SK-N-SH (cell line): ENCODE results near the gene SCARB2. TPM values are rescaled to one million over a fixed set of nuclear protein-coding genes. Genes with fewer than 3 reads are reported as not detected.

ENCODE experiments used
- CTCF ChIA-PET: fragments of 300-600, 350-600 bp; formaldehyde crosslinking; extraction: SDS; loops from one replicate; lab custom pipeline; 2021; lab: Yijun Ruan, JAX
- POLR2A ChIA-PET: fragments of 350-600 bp; sonication (Branson Sonifier 250); formaldehyde crosslinking; extraction: SDS; loops from one replicate; lab custom pipeline; 2020; ENCODE audit warnings: antibody characterized with exemption, inconsistent platforms; lab: Yijun Ruan, JAX
- DNase-seq: peaks from one replicate; pipeline ENCODE4 v3.0.0; 2012
- H2AFZ ChIP-seq: fragments of 200-600 bp; sonication (generic); 2 replicates; pipeline ENCODE4 v1.8.1; 2016; ENCODE audit warnings: antibody characterized with exemption, mild to moderate bottlenecking, low read depth
- H3F3A ChIP-seq: fragments of 200-600 bp; sonication (generic); replicated peaks from 2 replicates; pipeline ENCODE3; 2016; ENCODE audit warnings: antibody characterized with exemption, mild to moderate bottlenecking; ENCODE audit not compliant: insufficient read depth
- H3K27ac ChIP-seq, 2 experiments: fragments of 200-500 bp in 1 of 2; fragments of 200-600 bp in 1 of 2; sonication (Bioruptor generic) in 1 of 2; sonication (generic), shearing (Covaris generic) in 1 of 2; 2 replicates each; pipeline versions ENCODE4 v1.5.1 to v1.6.1; 2014 to 2016; ENCODE audit warnings: low read depth in 2 of 2, inconsistent platforms in 1 of 2, low read length in 1 of 2, mild to moderate bottlenecking in 1 of 2, mixed read lengths in 1 of 2
- H3K27me3 ChIP-seq: fragments of 200-600 bp; sonication (generic), shearing (Covaris generic); 2 replicates; pipeline ENCODE4 v1.6.1; 2016; ENCODE audit warnings: mixed run types; ENCODE audit not compliant: insufficient read depth
- H3K36me3 ChIP-seq, 2 experiments: fragments of 200-500 bp in 1 of 2; fragments of 200-600 bp in 1 of 2; sonication (Bioruptor generic) in 1 of 2; sonication (generic) in 1 of 2; replicated peaks in 1 of 2; 2 replicates each; pipeline versions ENCODE3 to v1.5.1; 2014 to 2016; ENCODE audit warnings: low read length in 1 of 2, mild to moderate bottlenecking in 1 of 2; ENCODE audit not compliant: insufficient read depth in 2 of 2, control insufficient read depth in 1 of 2
- H3K4me1 ChIP-seq, 2 experiments: fragments of 200-500 bp in 1 of 2; fragments of 200-600 bp in 1 of 2; sonication (Bioruptor generic) in 1 of 2; sonication (generic), shearing (Covaris generic) in 1 of 2; 2 replicates each; pipeline versions ENCODE4 v1.5.1 to v1.6.1; 2014 to 2016; ENCODE audit warnings: low read depth in 1 of 2, low read length in 1 of 2, mixed run types in 1 of 2; ENCODE audit not compliant: insufficient read depth in 2 of 2, control insufficient read depth in 1 of 2
- H3K4me2 ChIP-seq: fragments of 200-600 bp; sonication (generic), shearing (Covaris generic); 2 replicates; pipeline ENCODE4 v1.6.1; 2017; ENCODE audit warnings: mixed run types
- H3K4me3 ChIP-seq, 2 experiments: fragments of 200-500 bp in 1 of 2; fragments of 200-600 bp in 1 of 2; sonication (Bioruptor generic) in 1 of 2; sonication (generic), shearing (Covaris generic) in 1 of 2; 2 replicates each; pipeline versions ENCODE4 v1.5.1 to v1.8.1; 2014 to 2016; ENCODE audit warnings: low read depth in 2 of 2, inconsistent platforms in 1 of 2, low read length in 1 of 2, mild to moderate bottlenecking in 1 of 2, mixed read lengths in 1 of 2, moderate library complexity in 1 of 2
- H3K79me2 ChIP-seq: fragments of 200-600 bp; sonication (generic); 2 replicates; pipeline ENCODE4 v1.8.1; 2017; ENCODE audit warnings: mild to moderate bottlenecking; ENCODE audit not compliant: insufficient read depth
- H3K9ac ChIP-seq: fragments of 200-600 bp; sonication (generic); 2 replicates; pipeline ENCODE4 v1.6.1; 2017; ENCODE audit warnings: mixed run types
- H3K9me2 ChIP-seq: fragments of 200-600 bp; sonication (generic); 2 replicates; pipeline ENCODE4 v1.6.1; 2017; ENCODE audit warnings: mixed run types
- H3K9me3 ChIP-seq: fragments of 200-600 bp; sonication (generic); 2 replicates; pipeline ENCODE4 v1.6.1; 2017; ENCODE audit warnings: mixed run types, mild to moderate bottlenecking, moderate library complexity
- H4K20me1 ChIP-seq: fragments of 200-600 bp; sonication (generic); 2 replicates; pipeline ENCODE4 v1.6.1; 2017; ENCODE audit warnings: mild to moderate bottlenecking, mixed run types; ENCODE audit not compliant: insufficient read depth
- FOSL2 ChIP-seq: IDR thresholded peaks from 2 replicates; pipeline ENCODE4 v1.4.0; 2012; ENCODE audit warnings: low read depth, mild to moderate bottlenecking, moderate library complexity, borderline replicate concordance
- FOXJ3 ChIP-seq: sonication (generic); formaldehyde crosslinking; IDR thresholded peaks from 2 replicates; pipeline ENCODE4 v1.5.1; 2020; ENCODE audit warnings: mild to moderate bottlenecking, missing genetic modification reagents
- FOXM1 ChIP-seq: IDR thresholded peaks from 2 replicates; pipeline ENCODE4 v1.4.0; 2012; ENCODE audit warnings: low read depth, mild to moderate bottlenecking
- MEF2A ChIP-seq: IDR thresholded peaks from 2 replicates; pipeline ENCODE4 v1.4.0; 2012; ENCODE audit warnings: low read depth, borderline replicate concordance
- MXI1 ChIP-seq: IDR thresholded peaks from 2 replicates; pipeline ENCODE4 v1.6.1; 2012; ENCODE audit warnings: mild to moderate bottlenecking, low read depth, low read length, improper control_type of control experiment
- NRF1 ChIP-seq: IDR thresholded peaks from 2 replicates; pipeline ENCODE4 v1.6.1; 2012; ENCODE audit warnings: low read depth, mild to moderate bottlenecking, low read length
- POLR2AphosphoS5 ChIP-seq: IDR thresholded peaks from 2 replicates; pipeline ENCODE4 v1.6.1; 2012; ENCODE audit warnings: low read depth, low read length
- RFX5 ChIP-seq: IDR thresholded peaks from 2 replicates; pipeline ENCODE4 v1.6.1; 2012; ENCODE audit warnings: mild to moderate bottlenecking, improper control_type of control experiment, low read length
- RXRA ChIP-seq: IDR thresholded peaks from 2 replicates; pipeline ENCODE4 v1.4.0; 2012; ENCODE audit warnings: low read depth, mild to moderate bottlenecking, borderline replicate concordance
- SIN3A ChIP-seq: IDR thresholded peaks from 2 replicates; pipeline ENCODE4 v1.6.1; 2012; ENCODE audit warnings: low read depth, mild to moderate bottlenecking, low read length, moderate library complexity, borderline replicate concordance
- TAF1 ChIP-seq: IDR thresholded peaks from 2 replicates; pipeline ENCODE4 v1.6.1; 2012; ENCODE audit warnings: low read depth, mild to moderate bottlenecking, low read length, moderate library complexity, borderline replicate concordance
- TEAD4 ChIP-seq: IDR thresholded peaks from 2 replicates; pipeline ENCODE4 v1.4.0; 2012; ENCODE audit warnings: mild to moderate bottlenecking, borderline replicate concordance; ENCODE audit not compliant: insufficient read depth
- USF2 ChIP-seq: fragments of 150-350 bp; IDR thresholded peaks from 2 replicates; pipeline ENCODE4 v1.6.1; 2017; ENCODE audit warnings: antibody characterized with exemption, low read length, low read depth, borderline replicate concordance
- YY1 ChIP-seq: IDR thresholded peaks from 2 replicates; pipeline ENCODE4 v1.4.0; 2012; ENCODE audit warnings: low read depth, mild to moderate bottlenecking
- ZBTB33 ChIP-seq: IDR thresholded peaks from 2 replicates; pipeline ENCODE4 v1.4.0; 2012; ENCODE audit warnings: low read depth, borderline replicate concordance
- WGBS: methylation state at CpG from one replicate; pipeline ENCODE4 v1.1.6; 2017; ENCODE audit warnings: low lambda C conversion rate; 5-methylcytosine and 5-hydroxymethylcytosine counted together
- polyA plus RNA-seq, 3 experiments: library from polyadenylated mRNA; depleted of rRNA; stranded (reverse); fragments of >200 nt; gene quantifications; 2 replicates each; pipeline ENCODE4 v1.2.3, GENCODE V29; 2012
- TF ChIP-seq, protein P1 (sequence below): IDR thresholded peaks from 2 replicates; pipeline ENCODE4 v1.6.1; 2012; ENCODE audit warnings: mild to moderate bottlenecking, low read depth, low read length, moderate library complexity
- TF ChIP-seq, protein P2 (sequence below): fragments of 150-350 bp; IDR thresholded peaks from 2 replicates; pipeline ENCODE4 v1.6.1; 2016; ENCODE audit warnings: mild to moderate bottlenecking, low read depth, low read length

Gene SCARB2
- polyA plus RNA-seq, 1 of the 3 experiments (the other 2 are of a cell fraction) = 82.6 TPM

GRCh38 chr4:76219299-76220055 is 5.9 kb upstream of the SCARB2 start:
- no peaks in the 10 kb centered on the region for H3K27me3 ChIP-seq
- H3K9me3 ChIP-seq = no peaks in the 10 kb centered on the region
- TF ChIP-seq, protein P1, sequence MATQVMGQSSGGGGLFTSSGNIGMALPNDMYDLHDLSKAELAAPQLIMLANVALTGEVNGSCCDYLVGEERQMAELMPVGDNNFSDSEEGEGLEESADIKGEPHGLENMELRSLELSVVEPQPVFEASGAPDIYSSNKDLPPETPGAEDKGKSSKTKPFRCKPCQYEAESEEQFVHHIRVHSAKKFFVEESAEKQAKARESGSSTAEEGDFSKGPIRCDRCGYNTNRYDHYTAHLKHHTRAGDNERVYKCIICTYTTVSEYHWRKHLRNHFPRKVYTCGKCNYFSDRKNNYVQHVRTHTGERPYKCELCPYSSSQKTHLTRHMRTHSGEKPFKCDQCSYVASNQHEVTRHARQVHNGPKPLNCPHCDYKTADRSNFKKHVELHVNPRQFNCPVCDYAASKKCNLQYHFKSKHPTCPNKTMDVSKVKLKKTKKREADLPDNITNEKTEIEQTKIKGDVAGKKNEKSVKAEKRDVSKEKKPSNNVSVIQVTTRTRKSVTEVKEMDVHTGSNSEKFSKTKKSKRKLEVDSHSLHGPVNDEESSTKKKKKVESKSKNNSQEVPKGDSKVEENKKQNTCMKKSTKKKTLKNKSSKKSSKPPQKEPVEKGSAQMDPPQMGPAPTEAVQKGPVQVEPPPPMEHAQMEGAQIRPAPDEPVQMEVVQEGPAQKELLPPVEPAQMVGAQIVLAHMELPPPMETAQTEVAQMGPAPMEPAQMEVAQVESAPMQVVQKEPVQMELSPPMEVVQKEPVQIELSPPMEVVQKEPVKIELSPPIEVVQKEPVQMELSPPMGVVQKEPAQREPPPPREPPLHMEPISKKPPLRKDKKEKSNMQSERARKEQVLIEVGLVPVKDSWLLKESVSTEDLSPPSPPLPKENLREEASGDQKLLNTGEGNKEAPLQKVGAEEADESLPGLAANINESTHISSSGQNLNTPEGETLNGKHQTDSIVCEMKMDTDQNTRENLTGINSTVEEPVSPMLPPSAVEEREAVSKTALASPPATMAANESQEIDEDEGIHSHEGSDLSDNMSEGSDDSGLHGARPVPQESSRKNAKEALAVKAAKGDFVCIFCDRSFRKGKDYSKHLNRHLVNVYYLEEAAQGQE = no peak
- no peak for TF ChIP-seq NRF1
- no peak for TF ChIP-seq RXRA
- no peak for TF ChIP-seq FOXM1
- TF ChIP-seq FOSL2 = no peak
- no peak for TF ChIP-seq MEF2A
- no peak for TF ChIP-seq MXI1
- TF ChIP-seq YY1 = no peak
- H2AFZ ChIP-seq = no peak overlapping the region
- ChIA-PET CTCF (interaction anchor here (1.4 kb wide), 1 partner anchor 36 kb away, joined by 3 read pairs; no protein-coding TSS in a partner anchor), POLR2A (no interaction called here)
- no peak overlapping the region for H3K9ac ChIP-seq
- H3K36me3 ChIP-seq = no peaks in the 10 kb centered on the region
- no peak for DNase-seq
- peaks cover under 1 to 8% of the 10 kb centered on the region in 2 experiments; a peak in 2 of 4 replicates for H3K4me1 ChIP-seq
- no peak overlapping the region for H3K4me2 ChIP-seq
- no peak overlapping the region for H3K27ac ChIP-seq
- 56% methylated on average over 7 of the region's 7 CpGs for WGBS
- H3K9me2 ChIP-seq = no peaks in the 10 kb centered on the region
- H3K79me2 ChIP-seq = no peaks in the 10 kb centered on the region
- H3K4me3 ChIP-seq = no peak overlapping the region
- H4K20me1 ChIP-seq = no peaks in the 10 kb centered on the region
- no peaks in the 10 kb centered on the region for H3F3A ChIP-seq

DNA sequence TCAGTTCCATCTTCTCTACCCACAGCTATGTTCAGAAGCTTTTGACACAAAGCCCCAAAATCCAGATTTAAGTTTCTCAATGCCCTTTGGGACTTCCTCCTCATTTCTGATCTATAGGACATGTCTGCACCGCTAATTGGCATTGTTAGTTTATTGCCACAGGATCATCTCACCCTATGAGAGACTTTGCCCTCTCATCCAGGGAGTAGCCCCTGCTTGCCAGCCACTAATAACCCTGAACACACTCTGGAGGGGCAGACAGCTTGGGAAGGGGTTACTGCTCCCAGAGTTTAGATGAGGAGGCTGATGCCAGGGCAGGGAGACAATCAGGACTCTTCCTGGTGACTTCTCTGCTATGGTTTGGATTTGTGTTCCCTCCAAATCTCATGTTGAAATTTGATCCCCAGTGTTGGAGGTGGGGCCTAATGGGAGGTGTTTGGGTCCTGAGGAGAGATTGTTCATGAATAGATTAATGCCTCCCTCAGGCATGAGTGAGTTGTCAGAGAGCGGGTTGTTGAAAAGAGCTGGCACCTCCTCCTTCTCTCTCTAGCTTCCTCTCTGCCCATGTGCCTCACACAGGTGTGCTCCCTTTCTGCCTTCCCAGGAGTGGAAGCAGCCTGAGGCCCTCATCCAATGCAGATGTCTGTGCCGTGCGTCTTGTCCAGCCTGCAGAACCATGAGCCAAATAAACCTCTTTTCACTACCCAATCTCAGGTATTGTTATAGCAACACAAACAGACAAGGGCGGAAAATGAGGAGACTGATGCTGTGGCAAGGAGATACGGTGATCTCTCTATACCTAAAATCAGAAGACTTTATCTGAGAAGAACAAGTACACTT is 3.6 kb upstream of the SCARB2 start:
- Histone ChIP-seq H3F3A (peaks cover 5% of the 10 kb centered on the region), H3K4me3 (no peak overlapping the region), H3K4me2 (no peak overlapping the region), H3K9me2 (no peaks in the 10 kb centered on the region), H3K9me3 (no peaks in the 10 kb centered on the region), H3K27me3 (no peaks in the 10 kb centered on the region), H3K27ac (no peak overlapping the region), H4K20me1 (no peaks in the 10 kb centered on the region), H3K36me3 (no peaks in the 10 kb centered on the region), H3K9ac (no peak overlapping the region), H3K79me2 (peaks cover 17% of the 10 kb centered on the region), H3K4me1 (peaks cover 4 to 14% of the 10 kb centered on the region in 2 experiments; a peak in 2 of 4 replicates), H2AFZ (no peak overlapping the region)
- no peak for DNase-seq
- POLR2A ChIA-PET = no interaction called here
- WGBS = 95% methylated on average over 6 of the region's 6 CpGs
- CTCF ChIA-PET = interaction anchor here (2.4 kb wide), 1 partner anchor 38 kb away, joined by 8 read pairs; no protein-coding TSS in a partner anchor
- no peak for TF ChIP-seq POLR2AphosphoS5
- no peak for TF ChIP-seq SIN3A
- TF ChIP-seq YY1 = no peak
- TF ChIP-seq NRF1 = no peak
- TF ChIP-seq TEAD4 = no peak
- no peak for TF ChIP-seq USF2
- TF ChIP-seq RFX5 = no peak
- TF ChIP-seq, protein P2, sequence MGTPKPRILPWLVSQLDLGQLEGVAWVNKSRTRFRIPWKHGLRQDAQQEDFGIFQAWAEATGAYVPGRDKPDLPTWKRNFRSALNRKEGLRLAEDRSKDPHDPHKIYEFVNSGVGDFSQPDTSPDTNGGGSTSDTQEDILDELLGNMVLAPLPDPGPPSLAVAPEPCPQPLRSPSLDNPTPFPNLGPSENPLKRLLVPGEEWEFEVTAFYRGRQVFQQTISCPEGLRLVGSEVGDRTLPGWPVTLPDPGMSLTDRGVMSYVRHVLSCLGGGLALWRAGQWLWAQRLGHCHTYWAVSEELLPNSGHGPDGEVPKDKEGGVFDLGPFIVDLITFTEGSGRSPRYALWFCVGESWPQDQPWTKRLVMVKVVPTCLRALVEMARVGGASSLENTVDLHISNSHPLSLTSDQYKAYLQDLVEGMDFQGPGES = no peak
- TF ChIP-seq MEF2A = no peak
- no peak for TF ChIP-seq FOXJ3
- no peak for TF ChIP-seq ZBTB33
- no peak for TF ChIP-seq TAF1
